T-helper 2 cell (primary cell): ENCODE measurements around the gene ST6GALNAC6.

Experiments used
- DNase-seq, 5 experiments: peaks; one replicate each; pipeline versions ENCODE4 v3.0.0 to v3.0.0-alpha.2; 2012 to 2022

The ST6GALNAC6 gene

GRCh38 chr9:127915801-127916719 is 16.7 kb upstream of the ST6GALNAC6 start:
- DNase-seq, result peak in 1 of 5 experiments; percentile 58

- no peak for DNase-seq
Measured at GRCh38 chr9:127915325-127915752, 15.9 kb upstream of the ST6GALNAC6 start.

DNA sequence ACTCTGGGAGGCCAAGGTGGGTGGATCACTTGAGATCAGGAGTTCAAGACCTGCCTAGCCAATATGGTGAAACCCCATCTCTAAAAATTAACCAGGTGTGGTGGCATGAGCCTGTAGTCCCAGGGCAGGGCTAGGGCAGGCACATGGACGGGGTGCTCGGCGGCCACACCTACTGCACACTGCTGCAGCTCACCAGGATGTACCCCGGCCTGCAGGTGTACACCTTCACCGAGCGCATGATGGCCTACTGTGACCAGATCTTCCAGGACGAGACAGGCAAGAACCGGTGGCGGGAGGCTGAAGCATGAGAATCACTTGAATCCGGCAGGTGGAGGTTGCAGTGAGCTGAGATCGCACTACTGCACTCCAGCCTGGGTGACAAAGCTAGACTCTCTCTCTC is 14.3 kb upstream of the ST6GALNAC6 start:
- DNase-seq, result no peak

GRCh38 chr9:127912882-127913281 is 13.5 kb upstream of the ST6GALNAC6 start:
- no peak for DNase-seq

DNA sequence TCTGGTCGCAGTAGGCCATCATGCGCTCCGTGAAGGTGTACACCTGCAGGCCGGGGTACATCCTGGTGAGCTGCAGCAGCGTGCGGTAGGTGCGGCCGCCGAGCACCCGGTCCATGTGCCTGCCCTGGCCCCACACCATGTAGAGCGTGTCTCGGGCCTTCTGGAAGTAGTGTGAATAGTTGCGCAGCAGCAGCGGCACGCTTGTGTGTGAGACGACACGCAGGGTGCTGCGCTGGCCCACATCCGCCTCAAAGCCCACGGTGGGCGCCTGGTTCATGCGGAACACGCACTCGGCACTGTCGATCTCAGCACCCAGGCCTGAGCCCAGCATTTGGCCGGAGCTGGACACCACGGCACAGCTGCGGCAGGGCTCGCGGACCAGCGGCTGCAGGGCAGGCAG is 12.9 kb upstream of the ST6GALNAC6 start:
- no peak for DNase-seq

DNA sequence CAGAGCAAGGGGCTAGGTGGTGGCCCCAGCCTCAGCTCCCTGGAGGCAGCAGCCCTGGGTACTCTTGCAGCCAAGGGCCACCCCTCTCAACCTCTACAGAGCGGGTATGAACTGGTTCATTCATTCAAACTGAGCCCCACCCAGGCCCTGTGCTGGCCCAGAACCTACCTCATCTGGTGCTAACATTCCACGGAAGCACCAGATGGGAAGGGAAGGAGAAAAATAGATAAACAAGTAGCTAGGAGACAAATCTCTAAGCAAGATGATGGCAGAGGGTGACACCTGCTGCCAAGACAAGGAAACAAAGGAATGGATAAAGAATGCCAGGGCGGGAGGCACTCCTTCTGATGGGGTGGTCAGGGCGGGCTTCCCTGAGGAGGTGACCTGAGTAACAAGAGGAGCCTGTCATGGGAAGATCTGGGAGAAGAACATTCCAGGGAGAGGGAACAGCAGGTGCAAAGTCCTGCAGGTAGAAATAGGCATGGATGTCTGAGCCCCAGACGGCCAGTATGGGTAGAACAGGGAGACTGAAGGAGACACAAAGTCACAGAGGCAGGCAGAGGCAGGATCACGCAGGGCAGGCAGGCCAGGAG is 11.3 kb upstream of the ST6GALNAC6 start:
- no peak for DNase-seq

DNA sequence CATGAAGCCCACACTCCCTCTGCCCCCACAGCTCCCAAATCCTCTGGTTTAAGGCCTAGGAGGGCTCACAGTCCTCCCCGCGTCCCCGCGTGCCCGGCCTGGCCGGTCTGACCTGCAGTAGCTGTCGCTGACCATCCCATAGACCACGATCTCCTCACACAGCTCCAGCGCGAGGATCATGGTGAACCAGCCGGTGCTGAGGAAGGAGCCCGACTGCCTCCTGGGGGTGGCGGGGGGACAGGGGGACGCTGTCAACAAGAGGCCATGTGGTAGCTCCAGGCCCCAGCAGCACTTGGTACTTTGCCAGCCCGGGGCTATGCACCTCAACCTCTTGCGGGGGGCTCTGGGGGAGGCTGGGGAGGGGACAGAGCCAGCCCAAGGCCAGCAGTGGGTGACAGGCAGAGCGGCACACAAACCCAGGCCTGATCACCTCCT is 10.5 kb upstream of the ST6GALNAC6 start:
- no peak for DNase-seq

DNA sequence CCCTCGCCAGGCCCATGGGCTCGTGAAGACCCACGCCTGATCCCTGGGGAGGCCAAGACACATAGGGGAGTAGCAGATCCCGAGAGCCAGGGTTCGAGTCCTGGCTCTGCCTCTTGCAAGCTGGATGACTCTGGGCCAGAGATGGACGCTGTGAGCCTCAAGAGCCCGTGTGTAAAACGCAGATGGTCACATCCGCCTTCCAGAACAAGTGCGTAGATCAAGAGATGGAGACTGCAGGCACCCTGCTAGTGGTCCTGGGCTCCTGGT is 9.2 kb upstream of the ST6GALNAC6 start:
- DNase-seq, result no peak

DNA sequence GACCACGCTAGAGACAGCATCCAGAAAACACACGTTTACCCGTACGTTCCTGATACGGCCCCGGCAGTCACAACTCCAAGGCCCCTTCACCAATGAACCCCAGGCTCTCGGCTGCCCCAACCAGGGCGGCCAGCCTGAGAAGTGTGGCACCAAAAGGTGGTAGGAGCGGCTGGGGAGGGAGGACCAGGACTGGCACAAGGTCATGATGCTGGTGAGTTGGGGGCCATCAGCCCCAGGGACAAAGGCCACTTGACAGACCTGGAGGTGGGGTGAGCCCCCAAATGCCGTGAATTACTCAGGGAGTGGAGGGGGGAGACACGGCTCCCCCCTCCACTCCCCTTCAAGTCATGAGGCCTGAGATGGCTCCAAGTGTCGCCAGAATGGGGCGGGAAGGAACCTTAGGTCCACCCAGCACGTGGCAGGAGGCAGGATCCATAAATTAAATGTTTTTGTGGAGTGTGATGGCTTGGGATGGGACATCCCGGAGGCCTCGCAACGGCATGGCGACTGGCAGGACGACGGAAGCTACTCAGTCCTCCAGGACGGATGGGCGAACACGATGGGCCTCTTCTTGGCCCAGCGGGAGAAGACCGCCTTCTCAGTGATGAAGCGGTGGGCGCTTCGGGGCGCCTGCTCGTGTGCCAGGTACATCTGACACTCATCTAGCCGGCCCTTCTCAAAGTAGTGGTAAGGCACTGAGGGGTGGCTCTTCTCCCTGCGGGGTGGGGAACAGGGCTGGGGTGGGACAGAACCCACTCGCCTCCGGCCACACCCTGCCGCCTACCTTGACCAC is 8.7 kb upstream of the ST6GALNAC6 start:
- no peak for DNase-seq

DNA sequence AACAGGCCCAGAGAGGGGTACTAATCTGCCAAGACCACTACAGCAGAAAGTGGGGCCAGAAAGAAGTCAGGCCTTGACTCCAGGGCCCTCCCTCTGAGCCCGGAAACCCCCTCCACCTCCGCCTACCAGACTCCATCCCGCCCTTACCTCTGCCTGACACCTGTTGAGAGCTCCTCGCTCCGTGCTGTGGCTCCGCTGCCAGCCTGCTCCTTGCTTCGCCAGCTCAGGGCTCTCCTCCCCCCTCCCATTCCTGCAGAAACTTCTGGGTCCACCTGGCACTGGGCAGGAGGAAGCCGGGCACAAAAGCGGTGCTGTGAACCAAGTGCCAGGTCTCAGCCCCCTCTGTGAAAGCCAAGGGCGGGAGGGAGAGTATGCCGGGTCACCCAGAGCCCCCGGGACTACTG is 6.4 kb upstream of the ST6GALNAC6 start:
- DNase-seq, result peak; percentile 45 to 85 (median 64)

DNA sequence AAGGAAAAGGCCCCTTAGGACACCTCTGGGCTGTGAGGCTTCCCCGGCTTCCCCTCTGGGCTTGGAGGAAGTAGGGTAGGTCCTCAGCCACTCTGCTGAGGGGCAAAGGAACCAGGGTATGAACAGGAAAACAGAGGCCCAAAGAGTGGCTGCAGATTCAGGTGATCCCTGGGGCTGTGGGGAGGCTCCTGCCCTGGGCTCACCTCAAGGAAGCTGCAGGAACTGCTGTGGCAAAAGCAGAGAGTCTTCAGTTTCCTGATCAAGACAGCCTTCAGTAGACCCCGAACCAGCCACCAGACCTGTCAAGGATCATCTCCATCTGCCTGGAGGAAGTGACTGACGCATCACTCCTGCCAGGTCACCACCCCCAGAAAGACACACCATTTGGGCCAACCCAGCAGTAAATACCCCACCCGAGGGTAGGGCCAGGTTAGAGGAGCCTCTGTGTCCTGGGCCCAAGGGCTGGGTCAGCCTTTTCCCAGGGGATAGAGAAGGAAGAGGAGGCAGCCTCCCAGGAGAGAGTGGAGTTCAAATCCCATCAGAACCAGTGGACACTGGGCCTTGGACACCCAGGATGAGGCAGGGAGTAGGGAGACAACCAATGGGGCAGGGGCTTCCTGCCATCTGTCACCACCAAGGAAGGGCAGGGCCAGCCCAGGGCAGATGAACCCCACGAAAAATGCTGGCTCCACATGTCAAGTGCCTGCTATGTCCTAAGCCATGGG is 5.8 kb upstream of the ST6GALNAC6 start:
- DNase-seq, result peak in 3 of 5 experiments; percentile 37 to 88 (median 82)

GRCh38 chr9:127904561-127905003 is 5.2 kb upstream of the ST6GALNAC6 start:
- peak in 2 of 5 experiments; percentile 24 to 46 for DNase-seq

- DNase-seq, result peak in 4 of 5 experiments; percentile 33 to 89 (median 56)
Measured at GRCh38 chr9:127903557-127904475, 4.4 kb upstream of the ST6GALNAC6 start.

GRCh38 chr9:127898433-127899127 is 823 bp downstream of the ST6GALNAC6 start:
- no peak for DNase-seq

DNA sequence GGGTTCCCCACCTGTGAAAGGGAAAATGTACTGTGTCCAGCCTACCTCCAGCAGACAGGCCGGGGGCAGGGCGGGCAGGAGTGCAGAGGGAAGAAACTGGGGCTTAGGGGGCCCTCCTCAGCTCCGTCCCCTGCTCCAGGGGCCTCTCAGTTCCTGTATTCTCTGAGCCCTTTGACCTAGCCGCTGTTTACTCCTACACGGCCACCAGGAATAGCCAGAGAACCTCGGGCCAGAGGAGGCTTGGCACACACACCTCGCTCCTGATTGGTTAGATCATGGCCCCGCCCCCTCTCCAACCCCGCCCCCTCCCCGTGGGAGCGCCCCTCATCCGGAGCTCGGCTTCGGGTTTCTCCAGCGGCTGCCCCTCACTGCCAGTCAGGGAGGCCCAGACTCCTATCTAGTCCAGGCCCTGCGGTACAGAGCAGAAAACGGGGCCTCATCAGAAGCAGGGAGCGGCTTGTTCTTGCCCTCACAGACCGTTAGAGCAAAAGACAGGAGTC is 2.2 kb downstream of the ST6GALNAC6 start:
- no peak for DNase-seq

DNA sequence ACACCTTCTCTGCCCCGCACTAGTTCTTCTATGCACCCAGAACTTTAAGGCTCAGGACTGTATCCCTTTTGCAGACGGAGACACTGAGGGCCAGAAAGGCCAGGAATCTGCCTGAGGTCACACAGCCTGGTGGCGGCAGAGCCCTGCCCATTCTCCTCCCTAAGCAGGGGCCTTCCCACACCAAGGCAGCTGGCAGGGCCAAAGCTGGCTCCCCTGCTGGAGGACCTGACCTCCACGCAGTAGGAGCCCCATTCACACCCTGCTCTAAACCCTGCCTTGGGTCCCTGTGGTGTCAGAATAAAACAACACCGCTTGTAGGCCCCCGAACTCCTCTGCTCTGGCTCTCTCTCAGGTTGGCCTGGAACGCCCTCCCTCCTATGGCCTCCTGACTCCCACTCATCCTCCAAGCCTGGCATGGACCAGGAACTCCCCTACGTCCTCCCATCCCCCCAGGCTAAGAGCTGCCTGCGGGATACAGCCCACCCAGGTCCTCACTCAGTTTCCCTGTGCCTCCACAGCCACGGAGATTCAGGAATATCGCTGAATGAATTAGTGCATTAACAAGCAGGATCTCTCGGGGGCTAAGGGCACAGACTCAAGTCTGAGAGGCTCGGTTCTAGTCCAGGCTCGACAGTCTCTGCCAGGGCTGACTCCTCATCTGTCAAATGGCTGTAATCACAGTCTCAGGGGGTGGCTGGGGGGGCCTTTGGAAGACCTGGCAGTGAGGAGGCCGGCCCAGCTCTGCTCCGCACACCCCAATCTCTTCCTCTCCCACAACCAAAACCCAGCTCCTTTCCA is 2.8 kb downstream of the ST6GALNAC6 start:
- no peak for DNase-seq

- no peak for DNase-seq
Measured at GRCh38 chr9:127895811-127896210, 3.6 kb downstream of the ST6GALNAC6 start.

- no peak for DNase-seq
Measured at GRCh38 chr9:127893392-127893791, 6.0 kb downstream of the ST6GALNAC6 start.

GRCh38 chr9:127892831-127893230 is 6.6 kb downstream of the ST6GALNAC6 start:
- DNase-seq, result no peak

- no peak for DNase-seq
Measured at GRCh38 chr9:127890053-127890452, 9.3 kb downstream of the ST6GALNAC6 start.
